IMR-90 (cell line): ENCODE results near the gene PLCH1. TPM values are rescaled to one million over a fixed set of nuclear protein-coding genes. Genes with fewer than 3 reads are reported as not detected.

Source experiments
- ATAC-seq: fragments of 200-7000 bp; cut with Tn5 transposase; 2 replicates; pipeline ENCODE4 v1.9.1; 2020; ENCODE audit warnings: low read depth, mild to moderate bottlenecking, moderate library complexity
- BruUV-seq: library from RNA; stranded (reverse); fragments of 400-500 nt; replicated peaks from 2 replicates; lab custom pipeline; 2021; lab: Mats Ljungman, UMichigan
- CTCF ChIA-PET: fragments of 300-600 bp; formaldehyde crosslinking; extraction: SDS; loops from one replicate; lab custom pipeline; 2021; ENCODE audit warnings: antibody characterized with exemption; lab: Yijun Ruan, JAX
- POLR2A ChIA-PET: fragments of 300-600 bp; sonication (Branson Sonifier 250); formaldehyde crosslinking; loops from one replicate; lab custom pipeline; 2022; ENCODE audit warnings: antibody characterized with exemption; ENCODE audit not compliant: unreplicated experiment; lab: Charles Lee
- DNase-seq: peaks from one replicate; pipeline ENCODE4 v3.0.0; 2013
- H2AFZ ChIP-seq: replicated peaks from 2 replicates; pipeline ENCODE3; 2013; ENCODE audit warnings: low read length, mild to moderate bottlenecking; ENCODE audit not compliant: poor library complexity
- H2AK5ac ChIP-seq: 2 replicates; pipeline ENCODE4 v1.6.1; 2013; ENCODE audit warnings: low read depth, low read length, inconsistent platforms
- H2AK9ac ChIP-seq: replicated peaks from 2 replicates; pipeline ENCODE3; 2013; ENCODE audit warnings: mild to moderate bottlenecking, low read depth, low read length, moderate library complexity; ENCODE audit not compliant: poor library complexity
- H2BK120ac ChIP-seq: 2 replicates; pipeline ENCODE4 v1.6.1; 2013; ENCODE audit warnings: low read depth, low read length, inconsistent platforms
- H2BK15ac ChIP-seq: 3 replicates; pipeline ENCODE4 v1.6.1; 2013; ENCODE audit warnings: low read depth, low read length, inconsistent platforms
- H2BK20ac ChIP-seq: 2 replicates; pipeline ENCODE4 v1.6.1; 2013; ENCODE audit warnings: low read depth, mild to moderate bottlenecking, inconsistent platforms, low read length, moderate library complexity
- H2BK5ac ChIP-seq: 2 replicates; pipeline ENCODE4 v1.6.1; 2013; ENCODE audit warnings: mild to moderate bottlenecking, low read depth, low read length, inconsistent platforms; ENCODE audit not compliant: poor library complexity, severe bottlenecking
- H3K14ac ChIP-seq: replicated peaks from 2 replicates; pipeline ENCODE4 v1.6.1; 2013; ENCODE audit warnings: low read depth, low read length, inconsistent platforms
- H3K18ac ChIP-seq: 2 replicates; pipeline ENCODE4 v1.6.1; 2013; ENCODE audit warnings: low read depth, low read length, control low read depth
- H3K23ac ChIP-seq: 2 replicates; pipeline ENCODE4 v1.6.1; 2013; ENCODE audit warnings: low read depth, low read length, inconsistent platforms
- H3K27ac ChIP-seq: 2 replicates; pipeline ENCODE4 v1.5.1; 2013; ENCODE audit warnings: mild to moderate bottlenecking, control low read depth, low read length; ENCODE audit not compliant: insufficient read depth
- H3K27me3 ChIP-seq: 2 replicates; pipeline ENCODE4 v1.6.1; 2013; ENCODE audit warnings: low read length; ENCODE audit not compliant: control insufficient read depth, insufficient read depth
- H3K36me3 ChIP-seq: 2 replicates; pipeline ENCODE4 v1.6.1; 2013; ENCODE audit warnings: low read length, mixed read lengths; ENCODE audit not compliant: control insufficient read depth, insufficient read depth
- H3K4ac ChIP-seq: 2 replicates; pipeline ENCODE4 v1.6.1; 2013; ENCODE audit warnings: low read depth, low read length, inconsistent platforms
- H3K4me1 ChIP-seq: 2 replicates; pipeline ENCODE4 v1.6.1; 2013; ENCODE audit warnings: low read length, mixed read lengths; ENCODE audit not compliant: control insufficient read depth, insufficient read depth
- H3K4me2 ChIP-seq: 2 replicates; pipeline ENCODE4 v1.6.1; 2013; ENCODE audit warnings: low read depth, mild to moderate bottlenecking, control low read depth, low read length, moderate library complexity
- H3K4me3 ChIP-seq: 2 replicates; pipeline ENCODE4 v1.5.1; 2013; ENCODE audit warnings: low read depth, mild to moderate bottlenecking, control low read depth, low read length, moderate library complexity; ENCODE audit not compliant: insufficient read depth
- H3K56ac ChIP-seq: 2 replicates; pipeline ENCODE4 v1.6.1; 2013; ENCODE audit warnings: low read length, inconsistent platforms; ENCODE audit not compliant: insufficient read depth; ENCODE audit errors: extremely low read depth
- H3K79me1 ChIP-seq, 2 experiments: 2 replicates each; pipeline ENCODE4 v1.6.1; 2013; ENCODE audit warnings: low read length in 2 of 2, inconsistent platforms in 1 of 2, low read depth in 1 of 2
- H3K9ac ChIP-seq: 2 replicates; pipeline ENCODE4 v1.6.1; 2013; ENCODE audit warnings: low read depth, low read length, control low read depth
- H3K9me1 ChIP-seq: 2 replicates; pipeline ENCODE4 v1.6.1; 2013; ENCODE audit warnings: low read length, inconsistent platforms; ENCODE audit not compliant: insufficient read depth
- H3K9me3 ChIP-seq: 2 replicates; pipeline ENCODE4 v1.6.1; 2013; ENCODE audit warnings: low read length; ENCODE audit not compliant: control insufficient read depth, insufficient read depth
- H4K20me1 ChIP-seq: 2 replicates; pipeline ENCODE4 v1.6.1; 2013; ENCODE audit warnings: low read length, inconsistent platforms; ENCODE audit not compliant: insufficient read depth
- H4K5ac ChIP-seq: 2 replicates; pipeline ENCODE4 v1.6.1; 2013; ENCODE audit warnings: mild to moderate bottlenecking, low read depth, low read length, control low read depth
- H4K8ac ChIP-seq, 2 experiments: 2 replicates each; pipeline ENCODE4 v1.6.1; 2013; ENCODE audit warnings: low read depth in 2 of 2, low read length in 2 of 2, control low read depth in 1 of 2, inconsistent platforms in 1 of 2
- H4K91ac ChIP-seq: 2 replicates; pipeline ENCODE4 v1.6.1; 2013; ENCODE audit warnings: low read depth, low read length, inconsistent platforms; ENCODE audit not compliant: insufficient read depth
- CEBPB ChIP-seq: IDR thresholded peaks from 2 replicates; pipeline ENCODE4 v1.6.1; 2012; ENCODE audit warnings: low read depth, low read length, improper control_type of control experiment
- CHD1 ChIP-seq: IDR thresholded peaks from 2 replicates; pipeline ENCODE4 v1.6.1; 2012; ENCODE audit warnings: low read depth, low read length, improper control_type of control experiment
- ELK1 ChIP-seq: fragments of 150-350 bp; IDR thresholded peaks from 2 replicates; pipeline ENCODE4 v1.6.1; 2016; ENCODE audit warnings: low read depth, mild to moderate bottlenecking, low read length, moderate library complexity, borderline replicate concordance
- MAZ ChIP-seq: IDR thresholded peaks from 2 replicates; pipeline ENCODE4 v1.6.1; 2012; ENCODE audit warnings: low read depth, mild to moderate bottlenecking, low read length, improper control_type of control experiment, moderate library complexity, borderline replicate concordance
- POLR2A ChIP-seq: IDR thresholded peaks from 2 replicates; pipeline ENCODE4 v1.6.1; 2012; ENCODE audit warnings: mild to moderate bottlenecking, low read depth, low read length
- RAD21 ChIP-seq: IDR thresholded peaks from 2 replicates; pipeline ENCODE4 v1.6.1; 2012; ENCODE audit warnings: low read length, improper control_type of control experiment
- RFX5 ChIP-seq: IDR thresholded peaks from 2 replicates; pipeline ENCODE4 v1.8.0; 2012; ENCODE audit warnings: low read depth, mild to moderate bottlenecking, low read length, moderate library complexity
- SMC3 ChIP-seq: fragments of 150-350 bp; IDR thresholded peaks from 2 replicates; pipeline ENCODE4 v1.6.1; 2016; ENCODE audit warnings: low read depth, mild to moderate bottlenecking, antibody characterized with exemption, low read length, moderate library complexity
- WGBS, 2 experiments: methylation state at CpG; one replicate each; pipeline versions ENCODE4 v1.1.5 to v1.1.7; 2013; ENCODE audit warnings: missing lambda C conversion rate in 2 of 2; ENCODE audit not compliant: insufficient read length in 1 of 2; ENCODE audit errors: extremely low coverage in 2 of 2; 5-methylcytosine and 5-hydroxymethylcytosine counted together
- dilution Hi-C: fragments of 300-500 bp; cut with HindIII; formaldehyde crosslinking; loops from one replicate; pipeline ENCODE4 v1.14.3; 2018; ENCODE audit warnings: low sequenced_read_pairs; ENCODE audit not compliant: unreplicated experiment
- in situ Hi-C: fragments of 300-500 bp; cut with MboI; formaldehyde crosslinking; loops from 3 replicates; pipeline ENCODE4 v1.14.3; 2019; ENCODE audit warnings: low sequenced_read_pairs, inconsistent platforms, mixed read lengths
- intact Hi-C: fragments of 100-400 bp; cut with micrococcal nuclease; formaldehyde crosslinking; loops from 2 replicates; pipeline ENCODE4 v1.10.0; 2022
- polyA plus RNA-seq, 3 experiments: library from polyadenylated mRNA; depleted of rRNA; stranded (reverse); fragments of >200 nt; gene quantifications; 2 replicates each; pipeline ENCODE4 v1.2.3, GENCODE V29; 2012; ENCODE audit warnings: low replicate concordance in 1 of 3
- total RNA-seq: library from RNA; depleted of rRNA; stranded (reverse); fragments of >200 nt; gene quantifications from 2 replicates; pipeline ENCODE4 v1.2.3, GENCODE V29; 2012
- TF ChIP-seq, protein P1 (sequence below): conservative IDR thresholded peaks from 2 replicates; pipeline ENCODE4 v1.5.1; 2012; ENCODE audit warnings: mild to moderate bottlenecking, low read depth, low read length, improper control_type of control experiment
- TF ChIP-seq, protein P2 (sequence below): fragments of 150-350 bp; IDR thresholded peaks from 2 replicates; pipeline ENCODE4 v1.6.1; 2017; ENCODE audit warnings: mild to moderate bottlenecking, antibody characterized with exemption, low read length, low read depth

Gene PLCH1
- total and polyA plus RNA-seq, 2 of the 4 experiments (the other 2 are of a cell fraction), result not detected

DNA sequence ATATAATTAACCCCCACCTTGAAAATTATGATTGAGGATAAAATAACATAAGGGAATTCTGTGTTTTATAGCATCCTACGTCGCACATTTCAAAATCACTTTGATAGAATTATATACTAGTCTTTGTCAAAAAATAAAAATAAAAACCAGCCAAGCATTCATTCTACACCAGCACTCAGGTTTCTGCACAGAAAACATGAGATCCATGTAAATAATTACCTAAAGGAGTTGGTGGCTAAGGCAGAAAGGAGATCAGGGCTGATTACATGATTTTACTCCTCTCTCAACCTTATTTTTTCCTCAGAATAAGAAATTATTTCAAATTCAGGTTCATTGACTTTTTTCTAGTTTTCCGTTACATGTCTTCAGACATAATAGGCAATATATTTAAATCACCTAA, 194.5 kb downstream of the PLCH1 start:
- no TSS peak for BruUV-seq
- no peak overlapping the region for H2AFZ ChIP-seq
- no peak for DNase-seq
- no peak for TF ChIP-seq POLR2A
- no peak for TF ChIP-seq CEBPB
- no peak for TF ChIP-seq RAD21
- TF ChIP-seq, protein P1, sequence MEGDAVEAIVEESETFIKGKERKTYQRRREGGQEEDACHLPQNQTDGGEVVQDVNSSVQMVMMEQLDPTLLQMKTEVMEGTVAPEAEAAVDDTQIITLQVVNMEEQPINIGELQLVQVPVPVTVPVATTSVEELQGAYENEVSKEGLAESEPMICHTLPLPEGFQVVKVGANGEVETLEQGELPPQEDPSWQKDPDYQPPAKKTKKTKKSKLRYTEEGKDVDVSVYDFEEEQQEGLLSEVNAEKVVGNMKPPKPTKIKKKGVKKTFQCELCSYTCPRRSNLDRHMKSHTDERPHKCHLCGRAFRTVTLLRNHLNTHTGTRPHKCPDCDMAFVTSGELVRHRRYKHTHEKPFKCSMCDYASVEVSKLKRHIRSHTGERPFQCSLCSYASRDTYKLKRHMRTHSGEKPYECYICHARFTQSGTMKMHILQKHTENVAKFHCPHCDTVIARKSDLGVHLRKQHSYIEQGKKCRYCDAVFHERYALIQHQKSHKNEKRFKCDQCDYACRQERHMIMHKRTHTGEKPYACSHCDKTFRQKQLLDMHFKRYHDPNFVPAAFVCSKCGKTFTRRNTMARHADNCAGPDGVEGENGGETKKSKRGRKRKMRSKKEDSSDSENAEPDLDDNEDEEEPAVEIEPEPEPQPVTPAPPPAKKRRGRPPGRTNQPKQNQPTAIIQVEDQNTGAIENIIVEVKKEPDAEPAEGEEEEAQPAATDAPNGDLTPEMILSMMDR, result no peak
- TF ChIP-seq, protein P2, sequence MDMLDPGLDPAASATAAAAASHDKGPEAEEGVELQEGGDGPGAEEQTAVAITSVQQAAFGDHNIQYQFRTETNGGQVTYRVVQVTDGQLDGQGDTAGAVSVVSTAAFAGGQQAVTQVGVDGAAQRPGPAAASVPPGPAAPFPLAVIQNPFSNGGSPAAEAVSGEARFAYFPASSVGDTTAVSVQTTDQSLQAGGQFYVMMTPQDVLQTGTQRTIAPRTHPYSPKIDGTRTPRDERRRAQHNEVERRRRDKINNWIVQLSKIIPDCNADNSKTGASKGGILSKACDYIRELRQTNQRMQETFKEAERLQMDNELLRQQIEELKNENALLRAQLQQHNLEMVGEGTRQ, result no peak
- no peak for TF ChIP-seq SMC3
- no peak for TF ChIP-seq ELK1
- no peak for TF ChIP-seq MAZ
- TF ChIP-seq CHD1, result no peak
- TF ChIP-seq RFX5, result no peak
- H3K4me2 ChIP-seq, result no peak overlapping the region
- CTCF ChIA-PET, result no interaction called here
- no peak overlapping the region for H4K91ac ChIP-seq
- no peak overlapping the region for H2BK15ac ChIP-seq
- in situ Hi-C loops, result no loop called here
- H4K5ac ChIP-seq, result no peak overlapping the region
- H3K27me3 ChIP-seq, result no peaks in the 10 kb centered on the region
- ATAC-seq, result no peak
- no peak overlapping the region for H3K23ac ChIP-seq
- H3K4me1 ChIP-seq, result no peaks in the 10 kb centered on the region
- no peak overlapping the region for H2AK5ac ChIP-seq
- POLR2A ChIA-PET, result no interaction called here
- H4K20me1 ChIP-seq, result no peaks in the 10 kb centered on the region
- no peak overlapping the region for H3K14ac ChIP-seq
- no peak overlapping the region for H3K18ac ChIP-seq
- H3K27ac ChIP-seq, result no peak overlapping the region
- H3K56ac ChIP-seq, result no peak overlapping the region
- H3K4me3 ChIP-seq, result no peak overlapping the region
- dilution Hi-C loops, result no loop called here
- no CpG with 5 or more reads among the region's 3 CpGs for WGBS, 2 experiments
- no peak overlapping the region for H2BK5ac ChIP-seq
- no peak overlapping the region for H2AK9ac ChIP-seq
- H3K36me3 ChIP-seq, result no peaks in the 10 kb centered on the region
- no peak overlapping the region for H3K4ac ChIP-seq
- no peak overlapping the region for H4K8ac ChIP-seq
- no peaks in the 10 kb centered on the region for H3K79me1 ChIP-seq
- H3K9me1 ChIP-seq, result no peaks in the 10 kb centered on the region
- H3K9me3 ChIP-seq, result no peaks in the 10 kb centered on the region
- intact Hi-C loops, result no loop called here
- H3K9ac ChIP-seq, result no peak overlapping the region
- H2BK20ac ChIP-seq, result no peak overlapping the region
- H2BK120ac ChIP-seq, result no peak overlapping the region
